Spinal cord (tissue), 10 donors: ENCODE data around the gene LHX1. TPM values are rescaled to one million over a fixed set of nuclear protein-coding genes. Genes with fewer than 3 reads are reported as not detected.

Experiments
- DNase-seq, 6 donors: peaks; one replicate each; pipeline versions ENCODE4 v3.0.0 to v3.0.0-alpha.2; 2013 to 2015; ENCODE audit warnings: low spot score in 6 of 6, low read depth in 4 of 6
- H3K27ac ChIP-seq: one replicate; pipeline ENCODE4 v1.5.1; 2013; ENCODE audit warnings: low read depth, low read length, control low read depth
- H3K27me3 ChIP-seq: one replicate; pipeline ENCODE4 v1.6.1; 2013; ENCODE audit warnings: low read length; ENCODE audit not compliant: control insufficient read depth, insufficient read depth
- H3K36me3 ChIP-seq: one replicate; pipeline ENCODE4 v1.6.1; 2013; ENCODE audit warnings: low read length; ENCODE audit not compliant: control insufficient read depth, insufficient read depth
- H3K4me1 ChIP-seq: one replicate; pipeline ENCODE4 v1.6.1; 2013; ENCODE audit warnings: low read length; ENCODE audit not compliant: control insufficient read depth, insufficient read depth
- H3K4me3 ChIP-seq: one replicate; pipeline ENCODE4 v1.5.1; 2013; ENCODE audit warnings: low read depth, low read length, control low read depth
- H3K9me3 ChIP-seq: one replicate; pipeline ENCODE4 v1.6.1; 2013; ENCODE audit warnings: low read length; ENCODE audit not compliant: control insufficient read depth, insufficient read depth
- WGBS: methylation state at CpG from one replicate; pipeline ENCODE4 v1.1.5; 2013; ENCODE audit warnings: missing lambda C conversion rate; ENCODE audit not compliant: insufficient coverage; 5-methylcytosine and 5-hydroxymethylcytosine counted together
- polyA plus RNA-seq, 2 donors: library from polyadenylated mRNA; unstranded; fragments of 120-200 nt; gene quantifications; one replicate each; pipeline ENCODE4 v1.2.1, GENCODE V29; 2013; ENCODE audit not compliant: insufficient read length in 2 of 2
- total RNA-seq, 2 donors: library from RNA; depleted of rRNA in 1 of 2; stranded (reverse); fragments of 120-200 nt in 1 of 2; fragments of >200 nt in 1 of 2; gene quantifications; one replicate each; pipeline versions ENCODE4 v1.2.3 to v1.2.4, GENCODE V29; 2013 to 2014
- donor health status: healthy.

The LHX1 gene
- total and polyA plus RNA-seq, 4 donors, result 2.9 to 31.2 (median 17.5) TPM

DNA sequence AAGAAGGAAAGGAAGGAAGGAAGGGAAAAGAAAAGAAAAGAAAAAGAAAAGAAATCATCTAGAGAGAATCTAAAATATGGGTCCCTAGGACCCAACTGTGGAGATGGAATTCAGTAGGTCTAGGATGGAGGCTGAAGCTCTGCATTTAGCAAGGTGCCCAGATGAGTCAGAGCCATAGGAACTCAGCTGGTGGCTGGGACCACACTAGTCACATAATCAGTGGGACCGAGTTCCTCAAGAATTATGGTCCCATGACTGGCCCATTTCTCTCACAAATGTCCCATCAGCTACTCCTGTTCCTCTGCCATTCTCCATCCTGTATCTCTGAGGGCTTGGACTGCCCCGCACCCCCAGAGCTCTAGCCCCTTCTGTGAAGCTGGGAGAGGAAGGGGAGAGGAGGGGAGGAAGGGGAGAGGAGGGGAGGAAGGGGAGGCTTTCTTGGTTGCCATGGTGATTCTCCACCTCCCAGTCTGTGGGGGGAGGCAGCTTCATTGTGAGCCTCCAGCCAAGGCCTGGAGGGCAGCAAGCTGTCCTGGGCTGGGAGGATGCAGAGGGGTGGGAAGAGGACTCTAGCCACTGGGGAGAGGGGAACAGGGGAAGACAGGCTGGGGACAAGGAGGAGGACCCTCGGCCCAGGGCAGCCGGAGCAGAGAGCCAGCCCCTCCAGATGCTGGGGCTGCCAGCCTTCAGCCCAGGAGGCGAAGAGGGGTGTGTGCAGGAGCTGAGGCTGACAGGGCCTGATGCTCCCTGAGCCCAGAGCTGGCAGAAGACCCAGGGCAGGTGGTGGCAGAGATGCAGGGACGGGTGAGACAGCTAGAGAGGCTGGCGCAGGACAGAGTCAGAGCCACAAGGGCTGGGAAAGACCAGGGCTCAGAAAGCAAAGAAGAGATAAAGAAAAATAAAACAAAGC lies 37.8 kb upstream of the LHX1 start:
- peak in 2 of 6 donors; percentile 45 to 65 for DNase-seq
- H3K27ac ChIP-seq, result no peak overlapping the region

DNA sequence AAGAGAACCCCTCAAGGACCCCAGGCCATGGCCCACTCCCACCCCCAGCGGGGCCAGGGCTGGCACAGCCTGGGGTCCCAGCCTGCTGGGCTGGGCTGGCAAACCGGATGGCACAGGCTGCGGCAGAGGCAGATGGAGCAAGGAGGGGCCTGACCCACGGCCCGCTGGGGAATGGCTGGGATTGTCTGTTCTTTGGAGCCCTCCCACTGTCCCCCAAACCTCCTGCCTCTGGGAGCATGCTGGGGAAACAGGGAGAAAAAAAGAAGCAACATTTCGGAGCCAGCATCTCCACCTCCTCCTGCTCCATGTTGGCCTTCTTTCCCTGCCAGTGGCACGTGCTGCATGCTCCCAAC lies 37.1 kb upstream of the LHX1 start:
- Histone ChIP-seq H3K27ac (no peak overlapping the region), H3K27me3 (no peaks in the 10 kb centered on the region), H3K4me3 (no peak overlapping the region), H3K9me3 (no peaks in the 10 kb centered on the region), H3K36me3 (no peaks in the 10 kb centered on the region), H3K4me1 (peaks cover 16% of the 10 kb centered on the region)
- WGBS, result 20% methylated on average over 5 of the region's 7 CpGs
- DNase-seq, result peak in 2 of 6 donors; percentile 39 to 62

More for the DNA sequence above, 37.8 kb upstream of the LHX1 start:
- H3K9me3 ChIP-seq, result no peaks in the 10 kb centered on the region
- 26% methylated on average over 6 of the region's 7 CpGs for WGBS
- no peaks in the 10 kb centered on the region for H3K36me3 ChIP-seq
- H3K4me1 ChIP-seq, result peaks cover 16% of the 10 kb centered on the region
- H3K27me3 ChIP-seq, result no peaks in the 10 kb centered on the region
- no peak overlapping the region for H3K4me3 ChIP-seq

DNA sequence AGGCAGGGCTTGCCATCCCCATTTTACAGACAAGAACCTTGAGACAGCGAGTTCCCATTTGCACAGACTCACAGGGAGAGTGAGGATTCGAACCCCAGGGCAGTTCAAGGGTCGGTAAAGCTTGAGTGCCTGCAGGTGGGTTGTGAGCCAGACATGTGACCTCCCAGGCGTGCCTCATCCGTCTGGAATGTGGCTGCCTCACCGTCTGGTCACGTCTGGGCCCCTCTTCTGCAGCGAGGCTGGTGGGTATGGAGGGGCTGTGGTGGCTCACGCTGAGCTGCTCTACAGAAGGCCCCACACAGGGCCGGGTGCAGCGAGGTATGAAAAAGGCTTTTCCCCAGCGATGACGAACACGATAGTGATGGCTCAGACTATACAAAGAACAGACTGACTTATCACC lies 35.8 kb upstream of the LHX1 start:
- 42% methylated on average over 12 of the region's 14 CpGs for WGBS
- Histone ChIP-seq H3K4me3 (no peak overlapping the region), H3K27me3 (no peaks in the 10 kb centered on the region), H3K36me3 (no peaks in the 10 kb centered on the region), H3K9me3 (no peaks in the 10 kb centered on the region), H3K4me1 (peaks cover 16% of the 10 kb centered on the region), H3K27ac (no peak overlapping the region)
- no peak for DNase-seq

DNA sequence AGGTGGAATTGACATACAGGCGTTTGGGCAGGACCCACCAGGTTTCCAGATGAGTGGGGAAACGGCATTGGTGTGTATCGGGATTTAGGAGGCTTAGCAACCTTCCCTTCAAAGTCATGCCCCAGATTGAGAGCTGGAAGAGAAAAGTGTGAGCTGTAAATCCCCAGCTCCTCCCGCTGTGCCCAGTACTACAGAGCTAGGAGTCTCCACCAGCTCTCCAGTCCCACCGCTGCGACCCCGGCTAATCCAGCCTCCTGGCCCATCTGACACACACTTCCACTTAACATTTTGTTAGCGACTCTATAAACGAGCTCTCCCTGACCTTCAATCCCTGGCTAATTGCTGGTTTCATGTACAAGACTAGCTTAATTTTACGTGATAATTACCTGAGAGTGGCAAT lies 29.9 kb upstream of the LHX1 start:
- 86% methylated on average over 10 of the region's 10 CpGs for WGBS
- no peak for DNase-seq

DNA sequence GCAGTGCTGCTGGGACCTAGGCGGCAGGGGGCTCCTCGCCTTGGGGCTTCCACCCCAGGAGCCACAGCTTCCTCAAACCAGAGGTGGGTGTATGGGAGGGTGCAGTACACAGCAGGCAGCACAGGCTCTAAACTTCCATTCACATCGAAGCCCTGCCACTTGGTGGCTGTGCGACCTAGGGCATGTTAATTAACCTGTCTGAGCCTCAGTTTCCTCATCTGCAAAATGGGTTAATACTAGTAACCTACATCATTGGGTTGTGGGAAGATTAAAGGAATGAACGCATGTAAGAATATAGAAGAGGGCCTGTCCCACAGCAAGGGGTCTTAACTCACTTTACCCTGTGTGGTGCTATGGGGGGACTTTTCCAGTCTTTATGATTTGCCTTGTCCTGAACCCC lies 26.8 kb upstream of the LHX1 start:
- H3K27me3 ChIP-seq, result no peaks in the 10 kb centered on the region
- H3K27ac ChIP-seq, result no peak overlapping the region
- no CpG with 5 or more reads among the region's 5 CpGs for WGBS
- DNase-seq, result no peak
- no peaks in the 10 kb centered on the region for H3K4me1 ChIP-seq
- no peaks in the 10 kb centered on the region for H3K9me3 ChIP-seq
- H3K36me3 ChIP-seq, result no peaks in the 10 kb centered on the region
- H3K4me3 ChIP-seq, result no peak overlapping the region

More for the DNA sequence above, 29.9 kb upstream of the LHX1 start:
- H3K36me3 ChIP-seq, result no peaks in the 10 kb centered on the region
- H3K4me3 ChIP-seq, result no peak overlapping the region
- no peaks in the 10 kb centered on the region for H3K4me1 ChIP-seq
- no peaks in the 10 kb centered on the region for H3K27me3 ChIP-seq
- no peaks in the 10 kb centered on the region for H3K9me3 ChIP-seq
- no peak overlapping the region for H3K27ac ChIP-seq

DNA sequence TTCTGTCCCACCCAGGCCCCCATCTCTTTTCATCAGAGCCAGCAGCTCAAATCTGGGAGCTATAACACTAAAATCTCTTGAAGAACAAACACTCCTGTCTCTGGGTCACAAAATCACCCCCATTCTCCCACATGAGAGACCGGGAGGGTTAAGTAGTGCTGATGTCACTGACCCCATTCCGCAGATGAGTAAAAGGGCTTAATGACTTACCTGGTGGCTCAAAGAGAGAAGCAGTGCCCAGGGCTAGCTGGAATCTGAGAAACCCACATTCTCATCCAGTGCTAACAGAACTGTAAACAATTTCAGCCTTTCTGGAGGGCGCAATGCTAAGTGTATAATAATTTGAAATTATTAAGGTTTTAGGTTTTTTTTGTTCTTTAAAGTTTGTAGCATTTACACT lies 26.3 kb upstream of the LHX1 start:
- Histone ChIP-seq H3K4me3 (no peak overlapping the region), H3K9me3 (no peaks in the 10 kb centered on the region), H3K36me3 (no peaks in the 10 kb centered on the region), H3K27me3 (no peaks in the 10 kb centered on the region), H3K27ac (no peak overlapping the region), H3K4me1 (no peaks in the 10 kb centered on the region)
- DNase-seq, result no peak
- WGBS, result no CpG with 5 or more reads among the region's 3 CpGs

DNA sequence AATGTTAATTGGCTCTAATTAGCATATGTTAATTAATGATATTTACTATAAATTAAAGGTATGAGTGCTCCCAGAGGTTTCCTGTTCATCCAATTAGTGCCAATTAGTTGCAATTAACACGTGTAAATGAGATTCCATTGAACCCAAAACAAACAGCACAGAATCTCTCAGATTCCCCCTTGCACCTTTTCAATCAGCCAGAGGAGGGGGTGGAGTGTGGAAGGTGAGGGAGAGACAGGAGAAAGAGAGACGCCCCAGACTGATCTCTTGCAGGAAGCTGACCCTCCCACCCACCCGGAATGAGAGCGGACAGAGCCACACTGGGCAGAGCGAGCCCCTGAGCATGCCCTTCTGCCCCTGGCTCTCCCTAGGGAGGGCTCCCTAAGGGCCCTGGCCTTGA lies 24.1 kb upstream of the LHX1 start:
- WGBS, result no CpG with 5 or more reads among the region's 5 CpGs
- Histone ChIP-seq H3K27me3 (no peaks in the 10 kb centered on the region), H3K36me3 (no peaks in the 10 kb centered on the region), H3K9me3 (no peaks in the 10 kb centered on the region), H3K4me3 (no peak overlapping the region), H3K27ac (no peak overlapping the region), H3K4me1 (peaks cover 3% of the 10 kb centered on the region)
- peak in 1 of 6 donors; percentile 40 for DNase-seq

DNA sequence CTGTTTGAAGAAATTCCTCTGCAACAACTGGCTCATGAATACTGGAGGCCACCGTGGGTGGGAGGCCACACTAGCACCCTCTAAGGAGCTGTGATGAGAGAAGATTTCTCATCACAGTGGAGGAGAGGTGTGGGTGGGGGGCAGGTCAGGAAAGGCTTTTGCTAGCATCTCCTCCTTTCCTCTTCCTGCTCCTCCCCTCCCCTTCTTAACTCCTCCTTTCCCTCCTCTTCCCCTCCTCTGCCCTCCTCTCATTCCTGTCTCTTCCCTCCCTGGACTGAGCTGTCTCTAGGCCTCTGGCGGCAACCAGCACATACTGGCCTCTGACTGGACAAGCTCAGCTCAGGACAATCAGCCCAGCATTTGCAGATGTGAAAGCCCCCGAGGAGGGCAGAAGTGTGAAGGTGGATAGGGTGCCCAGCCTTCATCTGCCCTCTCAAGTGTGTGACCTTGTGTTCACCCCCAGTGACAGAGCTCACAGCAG lies 19.0 kb upstream of the LHX1 start:
- Histone ChIP-seq H3K27ac (no peak overlapping the region), H3K36me3 (no peaks in the 10 kb centered on the region), H3K9me3 (no peaks in the 10 kb centered on the region), H3K27me3 (peaks cover 24% of the 10 kb centered on the region), H3K4me1 (peaks cover 18% of the 10 kb centered on the region), H3K4me3 (no peak overlapping the region)
- WGBS, result 20% methylated on average over 1 of the region's 3 CpGs
- peak in 1 of 6 donors; percentile 39 for DNase-seq

DNA sequence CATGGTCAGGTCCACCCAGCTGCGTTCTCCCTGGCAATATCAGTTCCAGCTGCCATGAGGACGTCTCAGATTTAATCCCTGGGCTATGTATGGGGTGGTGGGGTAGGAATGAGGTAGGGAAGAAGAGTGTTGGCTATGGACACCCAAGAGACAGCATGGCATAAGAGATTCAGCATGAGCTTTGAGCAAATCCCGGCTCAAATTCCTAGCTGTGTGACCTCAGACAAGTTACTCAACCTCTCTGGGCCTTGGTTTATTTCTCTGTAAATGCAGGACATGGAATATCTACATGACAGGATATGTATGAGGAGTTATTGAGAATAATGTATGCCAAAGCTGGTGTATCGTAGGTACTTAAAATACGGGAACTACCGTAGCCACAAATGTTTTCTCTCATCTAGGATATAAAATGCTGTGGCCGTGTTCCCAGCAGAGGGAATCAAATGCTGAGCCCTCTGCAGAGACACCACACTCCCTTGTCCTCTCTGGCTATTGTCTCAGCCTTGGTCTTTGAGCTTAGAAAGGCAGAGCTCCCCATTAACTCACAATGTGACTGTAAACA lies 17.8 kb upstream of the LHX1 start:
- Histone ChIP-seq H3K27me3 (peaks cover 24% of the 10 kb centered on the region), H3K27ac (no peak overlapping the region), H3K36me3 (no peaks in the 10 kb centered on the region), H3K4me1 (peaks cover 18% of the 10 kb centered on the region), H3K4me3 (no peak overlapping the region), H3K9me3 (no peaks in the 10 kb centered on the region)
- DNase-seq, result no peak
- WGBS, result 66% methylated on average over 7 of the region's 7 CpGs
